A172 (cell line): ENCODE data around the gene VSIG10. TPM values are rescaled to one million over a fixed set of nuclear protein-coding genes. Genes with fewer than 3 reads are reported as not detected.
A peak's percentile ranks its signal among the peaks of the same experiment; 100 is the strongest.
"Not testable (repeated sequence)": the region's sequence is repeated elsewhere in the genome, so short reads cannot be mapped to it uniquely, and the experiment has no call there.

Experiments
- DNase-seq: peaks from one replicate; pipeline ENCODE4 v3.0.0-alpha.2; 2015; ENCODE audit warnings: low spot score
- total RNA-seq: library from RNA; depleted of rRNA; stranded (reverse); fragments of >200 nt; shearing (Covaris generic); gene quantifications from 2 replicates; pipeline ENCODE4 v1.2.3, GENCODE V29; 2014; rRNA removed

Gene VSIG10
- total RNA-seq, 1 experiment from 2014 or later: 14.8 TPM

GRCh38 chr12:118033902-118034301 is 69.9 kb downstream of the VSIG10 start:
- DNase-seq: no peak

- DNase-seq: no peak
Observed at GRCh38 chr12:118033323-118033722, 70.5 kb downstream of the VSIG10 start.

- no peak for DNase-seq
Observed at GRCh38 chr12:118032188-118032587, 71.6 kb downstream of the VSIG10 start.

GRCh38 chr12:118029166-118029565 is 74.6 kb downstream of the VSIG10 start:
- DNase-seq: no peak

- no peak for DNase-seq
Observed at GRCh38 chr12:118025168-118025567, 78.6 kb downstream of the VSIG10 start.

- DNase-seq: no peak
Observed at GRCh38 chr12:118023301-118023860, 80.4 kb downstream of the VSIG10 start.

- no peak for DNase-seq
Observed at GRCh38 chr12:118022728-118023109, 81.1 kb downstream of the VSIG10 start.

GRCh38 chr12:118022097-118022727 is 81.6 kb downstream of the VSIG10 start:
- not testable (repeated sequence) for DNase-seq

GRCh38 chr12:118020036-118020435 is 83.8 kb downstream of the VSIG10 start:
- no peak for DNase-seq

- no peak for DNase-seq
Observed at GRCh38 chr12:118017926-118018325, 85.9 kb downstream of the VSIG10 start.

- peak; percentile 90 for DNase-seq
Observed at GRCh38 chr12:118016424-118017264, 87.2 kb downstream of the VSIG10 start, which contains the start of gene RFC5. Gene RFC5 (plus strand): TSS chr12:118016703. CDS start chr12:118016828, 125 bp downstream.

GRCh38 chr12:118015944-118016343 is 87.9 kb downstream of the VSIG10 start:
- no peak for DNase-seq

- no peak for DNase-seq
Observed at GRCh38 chr12:118015306-118015705, 88.5 kb downstream of the VSIG10 start.

Other genes with a start within 250 kb of the VSIG10 start
- gene KSR2, start 135.0 kb downstream of the VSIG10 start, total RNA-seq: 0.02 and 0.10 TPM in 2 replicates
- 30.4 and 39.4 TPM in 2 replicates for gene RFC5, start 87.3 kb downstream of the VSIG10 start, total RNA-seq
- 112 and 117 TPM in 2 replicates for gene WSB2, start 42.8 kb downstream of the VSIG10 start, total RNA-seq
- gene PEBP1, start 32.1 kb upstream of the VSIG10 start, total RNA-seq: 325 and 341 TPM in 2 replicates